Kidney glomerular epithelial cell (primary cell): Measurements from ENCODE around the gene ANLN.
A peak's percentile ranks its signal among the peaks of the same experiment; 100 is the strongest.
"Not testable (repeated sequence)": the region's sequence is repeated elsewhere in the genome, so short reads cannot be mapped to it uniquely, and the experiment has no call there.

Experiments used
- DNase-seq: peaks from one replicate; lab custom pipeline; 2025; lab: John Stamatoyannopoulos, UW

The ANLN gene

GRCh38 chr7:36379831-36380504 lies 9.7 kb upstream of the ANLN start:
- DNase-seq: no peak

GRCh38 chr7:36381056-36381455 lies 8.6 kb upstream of the ANLN start:
- no peak for DNase-seq

GRCh38 chr7:36383284-36383683 lies 6.4 kb upstream of the ANLN start:
- DNase-seq: not testable (repeated sequence)

GRCh38 chr7:36385646-36386045 lies 4.0 kb upstream of the ANLN start:
- not testable (repeated sequence) for DNase-seq

GRCh38 chr7:36387435-36388231 lies 2.0 kb upstream of the ANLN start:
- DNase-seq: no peak

GRCh38 chr7:36388423-36388822 lies 1.2 kb upstream of the ANLN start:
- DNase-seq: no peak

GRCh38 chr7:36390199-36391090 lies 783 bp downstream of the ANLN start:
- peak; percentile 78 for DNase-seq

- DNase-seq: no peak
Observed at GRCh38 chr7:36391436-36392198, 2.0 kb downstream of the ANLN start.

- no peak for DNase-seq
Observed at GRCh38 chr7:36393826-36394225, 4.2 kb downstream of the ANLN start.

- DNase-seq: no peak
Observed at GRCh38 chr7:36395171-36395894, 5.7 kb downstream of the ANLN start.

- DNase-seq: no peak
Observed at GRCh38 chr7:36396150-36396549, 6.5 kb downstream of the ANLN start.

GRCh38 chr7:36400036-36400435 lies 10.4 kb downstream of the ANLN start:
- DNase-seq: no peak

- DNase-seq: no peak
Observed at GRCh38 chr7:36400606-36401005, 10.9 kb downstream of the ANLN start.

GRCh38 chr7:36403452-36403851 lies 13.8 kb downstream of the ANLN start:
- DNase-seq: no peak

- no peak for DNase-seq
Observed at GRCh38 chr7:36404639-36405408, 15.2 kb downstream of the ANLN start.

- DNase-seq: no peak
Observed at GRCh38 chr7:36405409-36405803, 15.7 kb downstream of the ANLN start.

- DNase-seq: no peak
Observed at GRCh38 chr7:36406156-36406555, 16.5 kb downstream of the ANLN start.

GRCh38 chr7:36407636-36408550 lies 18.2 kb downstream of the ANLN start:
- no peak for DNase-seq

- no peak for DNase-seq
Observed at GRCh38 chr7:36408589-36408988, 18.9 kb downstream of the ANLN start.
